K562 (cell line): ENCODE measurements around the gene LDAH. TPM values are rescaled to one million over a fixed set of nuclear protein-coding genes. Genes with fewer than 3 reads are reported as not detected.

Source experiments
- ARID3A ChIP-seq: IDR thresholded peaks from 2 replicates; pipeline ENCODE4 v1.6.1; 2012; ENCODE audit warnings: low read depth, low read length, improper control_type of control experiment, borderline replicate concordance
- ARID3B ChIP-seq: fragments of 250-450 bp; sonication (Bioruptor Pico); IDR thresholded peaks from 2 replicates; pipeline ENCODE4 v1.4.0; 2020; ENCODE audit warnings: borderline replicate concordance
- EP300 ChIP-seq: IDR thresholded peaks from 2 replicates; pipeline ENCODE4 v1.6.1; 2012; ENCODE audit warnings: low read length, improper control_type of control experiment
- FOSL1 ChIP-seq: fragments of 200-800 bp; sonication (Bioruptor generic); conservative IDR thresholded peaks from 2 replicates; pipeline ENCODE4 v1.6.1; 2016; ENCODE audit warnings: missing genetic modification characterization, missing compliant biosample characterization
- ILK ChIP-seq: fragments of 450-650 bp; IDR thresholded peaks from 2 replicates; pipeline ENCODE4 v1.6.1; 2016; ENCODE audit warnings: missing genetic modification characterization, low read depth, mild to moderate bottlenecking, missing compliant biosample characterization, moderate library complexity, borderline replicate concordance
- KLF1 ChIP-seq: fragments of 450-650 bp; IDR thresholded peaks from 2 replicates; pipeline ENCODE4 v1.6.1; 2016; ENCODE audit warnings: missing genetic modification characterization, missing compliant biosample characterization
- KLF16 ChIP-seq: IDR thresholded peaks from 2 replicates; pipeline ENCODE4 v1.6.1; 2016; ENCODE audit warnings: antibody characterized with exemption
- L3MBTL2 ChIP-seq: fragments of 450-650 bp; IDR thresholded peaks from 2 replicates; pipeline ENCODE4 v1.6.1; 2016; ENCODE audit warnings: mild to moderate bottlenecking, moderate library complexity
- NCOA1 ChIP-seq: fragments of 450-650 bp; IDR thresholded peaks from 2 replicates; pipeline ENCODE4 v1.6.1; 2016; ENCODE audit warnings: low read depth
- NCOA4 ChIP-seq: fragments of 450-650 bp; IDR thresholded peaks from 2 replicates; pipeline ENCODE4 v1.6.1; 2018; ENCODE audit warnings: mild to moderate bottlenecking; ENCODE audit not compliant: partially characterized antibody
- NR2F6 ChIP-seq: fragments of 450-650 bp; formaldehyde crosslinking; IDR thresholded peaks from 2 replicates; pipeline ENCODE4 v1.4.0; 2020; ENCODE audit warnings: mild to moderate bottlenecking
- PPARD ChIP-seq: fragments of 250-450 bp; sonication (Bioruptor Pico); IDR thresholded peaks from 2 replicates; pipeline ENCODE4 v1.8.0; 2022; ENCODE audit warnings: inconsistent platforms, mild to moderate bottlenecking, moderate library complexity
- SMAD2 ChIP-seq: fragments of 150-350 bp; IDR thresholded peaks from 2 replicates; pipeline ENCODE4 v1.6.1; 2014; ENCODE audit warnings: low read depth, mild to moderate bottlenecking, low read length
- SMAD3 ChIP-seq: fragments of 450-650 bp; formaldehyde crosslinking; conservative IDR thresholded peaks from 2 replicates; pipeline ENCODE4 v1.4.0; 2020; ENCODE audit warnings: mild to moderate bottlenecking
- SREBF2 ChIP-seq: sonication (generic); formaldehyde crosslinking; IDR thresholded peaks from 2 replicates; pipeline ENCODE4 v1.4.0; 2020; ENCODE audit warnings: mild to moderate bottlenecking, missing genetic modification reagents
- SRSF1 ChIP-seq: fragments of 200-400 bp; formaldehyde crosslinking; IDR thresholded peaks from 2 replicates; pipeline ENCODE4 v1.6.1; 2017; ENCODE audit warnings: mild to moderate bottlenecking, low read depth, low read length, moderate library complexity
- TBP ChIP-seq: optimal IDR thresholded peaks from 2 replicates; pipeline ENCODE3; 2011; ENCODE audit warnings: low read depth, low read length, improper control_type of control experiment
- TEAD2 ChIP-seq: fragments of 450-650 bp; IDR thresholded peaks from 2 replicates; pipeline ENCODE4 v1.6.1; 2016; ENCODE audit warnings: missing genetic modification characterization, control low read depth, missing compliant biosample characterization
- ZNF12 ChIP-seq: sonication (generic); formaldehyde crosslinking; IDR thresholded peaks from 2 replicates; pipeline ENCODE4 v1.4.0; 2020; ENCODE audit warnings: mild to moderate bottlenecking, missing genetic modification reagents
- polyA plus RNA-seq, 8 experiments: library from polyadenylated mRNA; depleted of rRNA in 4 of 8; stranded (reverse) in 5 of 8; unstranded in 3 of 8; fragments of >200 nt; fragmentation: Nextera tagmentation in 2 of 8; fragmentation: Illumina TruSeq in 1 of 8; extraction: Ambion mirVana in 2 of 8; extraction: Trizol in 1 of 8; gene quantifications; 2 replicates each; pipeline versions ENCODE4 v1.2.1 to v1.2.3, GENCODE V29; 2011 to 2014; ENCODE audit warnings: inconsistent platforms in 1 of 8, missing spikeins in 1 of 8
- total RNA-seq, 7 experiments: library from RNA; depleted of rRNA in 6 of 7; stranded (reverse); fragments of >200 nt in 6 of 7; fragmentation: Illumina TruSeq in 2 of 7; extraction: Trizol in 2 of 7; gene quantifications; 2 replicates each; pipeline versions ENCODE4 v1.2.1 to v1.2.3, GENCODE V29; 2011 to 2021; ENCODE audit warnings: low replicate concordance in 1 of 7
- TF ChIP-seq, protein P1 (sequence below): fragments of 250-450 bp; sonication (Bioruptor Pico); IDR thresholded peaks from 2 replicates; pipeline ENCODE4 v1.6.1; 2021; ENCODE audit warnings: mild to moderate bottlenecking
- TF ChIP-seq, protein P2 (sequence below): fragments of 250-450 bp; sonication (Bioruptor Pico); IDR thresholded peaks from 2 replicates; pipeline ENCODE4 v1.5.1; 2021; ENCODE audit warnings: mild to moderate bottlenecking
- TF ChIP-seq, protein P3 (sequence below): fragments of 200-800 bp; sonication (Bioruptor generic); IDR thresholded peaks from 2 replicates; pipeline ENCODE4 v1.6.1; 2017; ENCODE audit warnings: missing genetic modification characterization, missing compliant biosample characterization

LDAH gene
- total and polyA plus RNA-seq, 9 of the 15 experiments (the other 6 are each of a cell fraction or from before 2014, with no cell fraction given), result 22.3 to 60.1 (median 40.0) TPM

DNA sequence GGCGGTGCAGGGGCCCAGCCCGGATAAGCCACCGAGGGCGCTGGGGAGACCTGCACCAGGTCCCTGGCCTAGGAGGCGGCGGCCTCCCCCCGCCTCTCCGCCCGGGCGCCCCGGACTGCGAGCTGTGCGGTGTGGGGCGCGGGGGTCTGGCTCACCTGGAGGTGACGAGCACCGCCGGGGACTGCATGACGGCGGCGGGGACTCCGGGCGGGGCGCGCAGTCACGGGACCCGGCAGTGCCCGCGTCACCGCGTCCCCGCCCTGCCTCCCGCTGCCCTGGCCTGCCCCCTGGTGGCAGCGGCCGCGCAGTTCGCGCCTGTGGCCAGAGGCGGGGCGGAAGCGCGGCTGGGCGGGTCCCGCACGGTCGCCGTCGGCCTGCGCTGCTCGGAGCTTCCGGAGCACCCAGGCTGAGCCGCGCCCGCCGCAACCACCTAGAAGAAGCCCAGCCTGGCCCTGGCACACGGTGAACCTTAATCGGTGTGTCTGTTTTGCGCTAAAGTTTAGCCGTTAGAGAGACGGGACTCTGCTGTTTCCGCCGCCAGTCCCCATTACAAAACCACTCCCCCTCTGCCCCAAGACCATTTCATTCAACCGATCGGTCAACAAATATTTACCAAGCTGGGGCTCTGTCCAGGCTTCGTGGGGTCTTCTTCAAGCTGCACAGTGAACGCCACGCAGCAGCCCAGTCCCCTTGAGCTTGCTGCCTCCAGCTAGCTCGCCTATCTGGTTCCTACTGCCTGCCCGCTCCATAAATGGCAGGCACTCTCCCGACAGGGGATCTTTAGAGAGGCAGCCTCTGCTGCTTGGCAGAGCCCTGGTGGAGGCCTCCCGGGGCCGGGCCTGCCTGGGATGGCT is 171.8 kb downstream of the LDAH start, which contains the start of gene HS1BP3 (continued):
- TF ChIP-seq ARID3A (no peak), KLF1 (tag) (peak; percentile 95), NCOA4 (no peak), ZNF12 (no peak), KLF16 (no peak), SMAD2 (no peak), EP300 (peak; percentile 40; the same call in 1 of the 2 replicates), NCOA1 (no peak), FOSL1 (tag) (no peak; the same call in 1 of the 2 replicates), ARID3B (CRISPR knock-in tag) (no peak), PPARD (CRISPR knock-in tag) (no peak), TBP (peak; percentile 63), NR2F6 (no peak), SREBF2 (CRISPR knock-in tag) (no peak), SMAD3 (no peak), TEAD2 (tag) (no peak), L3MBTL2 (peak; percentile 77), ILK (tag) (no peak), SRSF1 (no peak)
- TF ChIP-seq, protein P1, sequence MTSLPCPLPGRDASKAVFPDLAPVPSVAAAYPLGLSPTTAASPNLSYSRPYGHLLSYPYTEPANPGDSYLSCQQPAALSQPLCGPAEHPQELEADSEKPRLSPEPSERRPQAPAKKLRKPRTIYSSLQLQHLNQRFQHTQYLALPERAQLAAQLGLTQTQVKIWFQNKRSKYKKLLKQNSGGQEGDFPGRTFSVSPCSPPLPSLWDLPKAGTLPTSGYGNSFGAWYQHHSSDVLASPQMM (CRISPR knock-in tag), result no peak
- TF ChIP-seq, protein P2, sequence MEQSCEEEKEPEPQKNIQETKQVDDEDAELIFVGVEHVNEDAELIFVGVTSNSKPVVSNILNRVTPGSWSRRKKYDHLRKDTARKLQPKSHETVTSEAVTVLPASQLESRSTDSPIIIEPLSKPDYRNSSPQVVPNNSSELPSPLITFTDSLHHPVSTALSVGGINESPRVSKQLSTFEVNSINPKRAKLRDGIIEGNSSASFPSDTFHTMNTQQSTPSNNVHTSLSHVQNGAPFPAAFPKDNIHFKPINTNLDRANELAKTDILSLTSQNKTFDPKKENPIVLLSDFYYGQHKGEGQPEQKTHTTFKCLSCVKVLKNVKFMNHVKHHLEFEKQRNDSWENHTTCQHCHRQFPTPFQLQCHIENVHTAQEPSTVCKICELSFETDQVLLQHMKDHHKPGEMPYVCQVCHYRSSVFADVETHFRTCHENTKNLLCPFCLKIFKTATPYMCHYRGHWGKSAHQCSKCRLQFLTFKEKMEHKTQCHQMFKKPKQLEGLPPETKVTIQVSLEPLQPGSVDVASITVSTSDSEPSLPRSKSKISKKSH (CRISPR knock-in tag), result no peak
- TF ChIP-seq, protein P3, sequence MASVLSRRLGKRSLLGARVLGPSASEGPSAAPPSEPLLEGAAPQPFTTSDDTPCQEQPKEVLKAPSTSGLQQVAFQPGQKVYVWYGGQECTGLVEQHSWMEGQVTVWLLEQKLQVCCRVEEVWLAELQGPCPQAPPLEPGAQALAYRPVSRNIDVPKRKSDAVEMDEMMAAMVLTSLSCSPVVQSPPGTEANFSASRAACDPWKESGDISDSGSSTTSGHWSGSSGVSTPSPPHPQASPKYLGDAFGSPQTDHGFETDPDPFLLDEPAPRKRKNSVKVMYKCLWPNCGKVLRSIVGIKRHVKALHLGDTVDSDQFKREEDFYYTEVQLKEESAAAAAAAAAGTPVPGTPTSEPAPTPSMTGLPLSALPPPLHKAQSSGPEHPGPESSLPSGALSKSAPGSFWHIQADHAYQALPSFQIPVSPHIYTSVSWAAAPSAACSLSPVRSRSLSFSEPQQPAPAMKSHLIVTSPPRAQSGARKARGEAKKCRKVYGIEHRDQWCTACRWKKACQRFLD (CRISPR knock-in tag), result no peak
